K562 (cell line): ENCODE results near the gene NR2F6. TPM values are rescaled to one million over a fixed set of nuclear protein-coding genes. Genes with fewer than 3 reads are reported as not detected.

Source experiments
- ARNT ChIP-seq, 2 experiments: fragments of 450-650 bp; IDR thresholded peaks; 2 replicates each; pipeline ENCODE4 v1.6.1; 2016; ENCODE audit warnings: mild to moderate bottlenecking in 1 of 2
- ASH1L ChIP-seq: fragments of 450-650 bp; IDR thresholded peaks from 2 replicates; pipeline ENCODE4 v1.6.1; 2018; ENCODE audit warnings: borderline replicate concordance, mild to moderate bottlenecking, low read depth; ENCODE audit not compliant: partially characterized antibody
- CBX5 ChIP-seq: IDR thresholded peaks from 2 replicates; pipeline ENCODE4 v1.6.1; 2014; ENCODE audit warnings: low read depth, borderline replicate concordance
- CTBP1 ChIP-seq: fragments of 450-650 bp; IDR thresholded peaks from 2 replicates; pipeline ENCODE4 v1.6.1; 2016; ENCODE audit warnings: borderline replicate concordance
- DPF2 ChIP-seq: fragments of 450-650 bp; IDR thresholded peaks from 2 replicates; pipeline ENCODE4 v1.6.1; 2016
- E2F1 ChIP-seq: sonication (generic); formaldehyde crosslinking; IDR thresholded peaks from 2 replicates; pipeline ENCODE4 v1.8.1; 2023; ENCODE audit warnings: mild to moderate bottlenecking, missing genetic modification reagents, moderate library complexity
- FOXK1 ChIP-seq: sonication (generic); formaldehyde crosslinking; IDR thresholded peaks from 2 replicates; pipeline ENCODE4 v1.8.0; 2022; ENCODE audit warnings: missing genetic modification reagents, mild to moderate bottlenecking, borderline replicate concordance
- GABPA ChIP-seq: fragments of 200-800 bp; sonication (Bioruptor generic); conservative IDR thresholded peaks from 2 replicates; pipeline ENCODE4 v1.6.1; 2016; ENCODE audit warnings: low read depth, missing genetic modification characterization, missing compliant biosample characterization
- MCM5 ChIP-seq: fragments of 450-650 bp; IDR thresholded peaks from 2 replicates; pipeline ENCODE4 v1.6.1; 2016; ENCODE audit warnings: low read depth
- PCBP2 ChIP-seq: fragments of 200-400 bp; formaldehyde crosslinking; IDR thresholded peaks from 2 replicates; pipeline ENCODE4 v1.6.1; 2018; ENCODE audit warnings: low read length, low read depth, mild to moderate bottlenecking, moderate library complexity; ENCODE audit not compliant: poor library complexity, severe bottlenecking
- PRPF4 ChIP-seq: fragments of 200-400 bp; formaldehyde crosslinking; IDR thresholded peaks from one replicate; pipeline ENCODE4 v1.6.1; 2017; ENCODE audit warnings: low read length, low read depth, mild to moderate bottlenecking; ENCODE audit not compliant: insufficient read depth, poor library complexity, severe bottlenecking
- RHOXF2B ChIP-seq: fragments of 250-450 bp; sonication (Bioruptor Pico); conservative IDR thresholded peaks from 2 replicates; pipeline ENCODE4 v1.5.1; 2021
- SIRT6 ChIP-seq: IDR thresholded peaks from one replicate; pipeline ENCODE4 v1.6.1; 2012; ENCODE audit warnings: low read depth, mild to moderate bottlenecking, control low read depth, inconsistent platforms, low read length, moderate library complexity
- SMAD3 ChIP-seq: fragments of 450-650 bp; formaldehyde crosslinking; conservative IDR thresholded peaks from 2 replicates; pipeline ENCODE4 v1.4.0; 2020; ENCODE audit warnings: mild to moderate bottlenecking
- SP2 ChIP-seq: IDR thresholded peaks from 2 replicates; pipeline ENCODE4 v1.6.1; 2011; ENCODE audit warnings: mild to moderate bottlenecking, low read depth, low read length, moderate library complexity; ENCODE audit not compliant: poor library complexity, severe bottlenecking; ENCODE audit errors: extremely low read depth
- TEAD1 ChIP-seq, 2 experiments: fragments of 450-650 bp in 1 of 2; sonication (generic) in 1 of 2; formaldehyde crosslinking; IDR thresholded peaks; 2 replicates each; pipeline versions ENCODE4 v1.4.0 to v1.8.0; 2020 to 2022; ENCODE audit warnings: mild to moderate bottlenecking in 2 of 2, missing genetic modification reagents in 1 of 2
- YY1 ChIP-seq, 3 experiments: IDR thresholded peaks; 2 replicates each; pipeline ENCODE4 v1.6.1; 2011; ENCODE audit warnings: low read length in 2 of 3, mild to moderate bottlenecking in 2 of 3, moderate library complexity in 2 of 3, borderline replicate concordance in 1 of 3, control low read depth in 1 of 3, low read depth in 1 of 3; ENCODE audit not compliant: insufficient read depth in 3 of 3, insufficient replicate concordance in 2 of 3, control insufficient read depth in 1 of 3, insufficient read length in 1 of 3; ENCODE audit errors: extremely low read depth in 1 of 3
- ZNF3 ChIP-seq: fragments of 250-450 bp; sonication (Bioruptor Pico); IDR thresholded peaks from 2 replicates; pipeline ENCODE4 v1.5.0; 2021; ENCODE audit warnings: mild to moderate bottlenecking, moderate library complexity
- polyA plus RNA-seq, 8 experiments: library from polyadenylated mRNA; depleted of rRNA in 4 of 8; stranded (reverse) in 5 of 8; unstranded in 3 of 8; fragments of >200 nt; fragmentation: Nextera tagmentation in 2 of 8; fragmentation: Illumina TruSeq in 1 of 8; extraction: Ambion mirVana in 2 of 8; extraction: Trizol in 1 of 8; gene quantifications; 2 replicates each; pipeline versions ENCODE4 v1.2.1 to v1.2.3, GENCODE V29; 2011 to 2014; ENCODE audit warnings: inconsistent platforms in 1 of 8, missing spikeins in 1 of 8
- total RNA-seq, 7 experiments: library from RNA; depleted of rRNA in 6 of 7; stranded (reverse); fragments of >200 nt in 6 of 7; fragmentation: Illumina TruSeq in 2 of 7; extraction: Trizol in 2 of 7; gene quantifications; 2 replicates each; pipeline versions ENCODE4 v1.2.1 to v1.2.3, GENCODE V29; 2011 to 2021; ENCODE audit warnings: low replicate concordance in 1 of 7
- TF ChIP-seq, protein P1 (sequence below): fragments of 450-650 bp; IDR thresholded peaks from 2 replicates; pipeline ENCODE4 v1.6.1; 2016; ENCODE audit warnings: borderline replicate concordance
- TF ChIP-seq, protein P2 (sequence below): sonication (generic); formaldehyde crosslinking; IDR thresholded peaks from 2 replicates; pipeline ENCODE4 v1.8.0; 2022; ENCODE audit warnings: missing genetic modification reagents, mild to moderate bottlenecking, borderline replicate concordance
- TF ChIP-seq, protein P3 (sequence below): fragments of 250-450 bp; sonication (Bioruptor Pico); IDR thresholded peaks from 2 replicates; pipeline ENCODE4 v1.6.1; 2021; ENCODE audit warnings: mild to moderate bottlenecking

Gene NR2F6
- total and polyA plus RNA-seq, 9 of the 15 experiments (the other 6 are each of a cell fraction or from before 2014, with no cell fraction given): 0.76 to 97.5 (median 18.8) TPM

DNA sequence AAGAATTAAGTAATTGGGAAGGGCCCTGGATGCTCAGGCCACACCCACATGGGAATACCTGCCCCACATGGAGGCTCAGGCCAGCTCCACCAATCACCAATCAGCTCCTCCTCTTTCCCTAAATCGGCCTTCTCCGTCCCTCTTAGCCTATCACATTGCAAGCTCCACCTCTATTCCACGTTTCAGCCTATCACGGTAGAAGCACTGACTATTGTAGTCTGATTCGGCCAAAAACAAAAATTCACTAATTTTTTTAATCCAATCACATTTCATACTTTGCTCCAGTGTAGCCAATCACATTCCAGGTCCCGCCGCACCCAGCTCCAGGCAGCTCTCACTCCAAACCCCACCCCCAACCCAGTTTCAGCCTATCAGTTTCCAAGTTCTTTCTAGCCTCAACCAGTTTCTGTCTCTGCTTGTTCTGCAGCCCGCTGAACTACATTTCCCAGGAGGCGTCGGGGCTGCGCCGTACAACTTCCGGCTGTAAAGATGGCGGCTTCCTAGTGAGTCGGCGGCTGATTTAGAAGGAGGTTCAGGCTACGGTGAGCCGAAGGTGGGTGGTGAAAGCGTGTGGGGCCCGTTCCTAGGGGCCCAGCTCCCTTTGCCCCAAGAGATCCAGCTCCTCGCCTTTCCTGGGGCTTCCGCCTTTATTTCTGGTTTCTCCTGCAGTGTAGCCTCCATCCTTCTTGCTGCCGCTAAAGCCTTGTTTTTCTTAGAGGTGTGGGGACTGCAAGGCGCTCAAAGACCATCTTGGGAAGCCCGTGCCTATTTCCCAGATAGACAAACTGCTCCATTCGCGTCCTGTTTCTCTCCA is 21.5 kb upstream of the NR2F6 start, which contains the start of gene BABAM1 (continued):
- TF ChIP-seq E2F1 (CRISPR knock-in tag): no peak
- TF ChIP-seq CTBP1: peak; percentile 21; the same call in 1 of the 2 replicates
- no peak for TF ChIP-seq SMAD3 (CRISPR knock-in tag)
- TF ChIP-seq MCM5: no peak
- TF ChIP-seq DPF2: no peak
- no peak for TF ChIP-seq ARNT (IDR thresholded peaks at IDR 0.05)
- TF ChIP-seq, protein P1, sequence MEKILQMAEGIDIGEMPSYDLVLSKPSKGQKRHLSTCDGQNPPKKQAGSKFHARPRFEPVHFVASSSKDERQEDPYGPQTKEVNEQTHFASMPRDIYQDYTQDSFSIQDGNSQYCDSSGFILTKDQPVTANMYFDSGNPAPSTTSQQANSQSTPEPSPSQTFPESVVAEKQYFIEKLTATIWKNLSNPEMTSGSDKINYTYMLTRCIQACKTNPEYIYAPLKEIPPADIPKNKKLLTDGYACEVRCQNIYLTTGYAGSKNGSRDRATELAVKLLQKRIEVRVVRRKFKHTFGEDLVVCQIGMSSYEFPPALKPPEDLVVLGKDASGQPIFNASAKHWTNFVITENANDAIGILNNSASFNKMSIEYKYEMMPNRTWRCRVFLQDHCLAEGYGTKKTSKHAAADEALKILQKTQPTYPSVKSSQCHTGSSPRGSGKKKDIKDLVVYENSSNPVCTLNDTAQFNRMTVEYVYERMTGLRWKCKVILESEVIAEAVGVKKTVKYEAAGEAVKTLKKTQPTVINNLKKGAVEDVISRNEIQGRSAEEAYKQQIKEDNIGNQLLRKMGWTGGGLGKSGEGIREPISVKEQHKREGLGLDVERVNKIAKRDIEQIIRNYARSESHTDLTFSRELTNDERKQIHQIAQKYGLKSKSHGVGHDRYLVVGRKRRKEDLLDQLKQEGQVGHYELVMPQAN: peak; percentile 81; the same call in 1 of the 2 replicates
- peak; percentile 81 to 98 (median 97) for TF ChIP-seq YY1 (IDR thresholded peaks at IDR 0.05; ENCODE audit: borderline replicate concordance in 1 of 3, control insufficient read depth in 1 of 3, extremely low read depth in 1 of 3, insufficient read depth in 3 of 3, insufficient read length in 1 of 3, insufficient replicate concordance in 2 of 3, low read depth in 1 of 3, low read length in 2 of 3)
- TF ChIP-seq TEAD1 (CRISPR knock-in tag; IDR thresholded peaks at IDR 0.05): peak in 1 of 2 experiments; percentile 59; a peak in 1 of 4 replicates
- TF ChIP-seq SP2: peak; percentile 32
- TF ChIP-seq, protein P2, sequence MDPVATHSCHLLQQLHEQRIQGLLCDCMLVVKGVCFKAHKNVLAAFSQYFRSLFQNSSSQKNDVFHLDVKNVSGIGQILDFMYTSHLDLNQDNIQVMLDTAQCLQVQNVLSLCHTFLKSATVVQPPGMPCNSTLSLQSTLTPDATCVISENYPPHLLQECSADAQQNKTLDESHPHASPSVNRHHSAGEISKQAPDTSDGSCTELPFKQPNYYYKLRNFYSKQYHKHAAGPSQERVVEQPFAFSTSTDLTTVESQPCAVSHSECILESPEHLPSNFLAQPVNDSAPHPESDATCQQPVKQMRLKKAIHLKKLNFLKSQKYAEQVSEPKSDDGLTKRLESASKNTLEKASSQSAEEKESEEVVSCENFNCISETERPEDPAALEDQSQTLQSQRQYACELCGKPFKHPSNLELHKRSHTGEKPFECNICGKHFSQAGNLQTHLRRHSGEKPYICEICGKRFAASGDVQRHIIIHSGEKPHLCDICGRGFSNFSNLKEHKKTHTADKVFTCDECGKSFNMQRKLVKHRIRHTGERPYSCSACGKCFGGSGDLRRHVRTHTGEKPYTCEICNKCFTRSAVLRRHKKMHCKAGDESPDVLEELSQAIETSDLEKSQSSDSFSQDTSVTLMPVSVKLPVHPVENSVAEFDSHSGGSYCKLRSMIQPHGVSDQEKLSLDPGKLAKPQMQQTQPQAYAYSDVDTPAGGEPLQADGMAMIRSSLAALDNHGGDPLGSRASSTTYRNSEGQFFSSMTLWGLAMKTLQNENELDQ (CRISPR knock-in tag): peak; percentile 76; the same call in 1 of the 2 replicates
- peak; percentile 99 for TF ChIP-seq ASH1L
- TF ChIP-seq RHOXF2B: no peak
- TF ChIP-seq ZNF3: no peak
- TF ChIP-seq SIRT6: no peak
- TF ChIP-seq, protein P3, sequence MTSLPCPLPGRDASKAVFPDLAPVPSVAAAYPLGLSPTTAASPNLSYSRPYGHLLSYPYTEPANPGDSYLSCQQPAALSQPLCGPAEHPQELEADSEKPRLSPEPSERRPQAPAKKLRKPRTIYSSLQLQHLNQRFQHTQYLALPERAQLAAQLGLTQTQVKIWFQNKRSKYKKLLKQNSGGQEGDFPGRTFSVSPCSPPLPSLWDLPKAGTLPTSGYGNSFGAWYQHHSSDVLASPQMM (CRISPR knock-in tag): no peak
- TF ChIP-seq PCBP2: no peak
- peak; percentile 98 for TF ChIP-seq GABPA
- no peak for TF ChIP-seq CBX5
- TF ChIP-seq PRPF4: no peak
- TF ChIP-seq FOXK1 (CRISPR knock-in tag): no peak
